Hematopoietic multipotent progenitor cell treated with erythropoietin and hydrocortisone succinate and interleukin-3 and kit ligand, for 15 days (in vitro differentiated cells): ENCODE measurements around the gene SSTR3.
A peak's percentile ranks its signal among the peaks of the same experiment; 100 is the strongest.
"Not testable (repeated sequence)": the region's sequence is repeated elsewhere in the genome, so short reads cannot be mapped to it uniquely, and the experiment has no call there.

Experiments
- DNase-seq: peaks from one replicate; pipeline ENCODE4 v3.0.0-alpha.2; 2015; ENCODE audit warnings: low spot score

Gene SSTR3

DNA sequence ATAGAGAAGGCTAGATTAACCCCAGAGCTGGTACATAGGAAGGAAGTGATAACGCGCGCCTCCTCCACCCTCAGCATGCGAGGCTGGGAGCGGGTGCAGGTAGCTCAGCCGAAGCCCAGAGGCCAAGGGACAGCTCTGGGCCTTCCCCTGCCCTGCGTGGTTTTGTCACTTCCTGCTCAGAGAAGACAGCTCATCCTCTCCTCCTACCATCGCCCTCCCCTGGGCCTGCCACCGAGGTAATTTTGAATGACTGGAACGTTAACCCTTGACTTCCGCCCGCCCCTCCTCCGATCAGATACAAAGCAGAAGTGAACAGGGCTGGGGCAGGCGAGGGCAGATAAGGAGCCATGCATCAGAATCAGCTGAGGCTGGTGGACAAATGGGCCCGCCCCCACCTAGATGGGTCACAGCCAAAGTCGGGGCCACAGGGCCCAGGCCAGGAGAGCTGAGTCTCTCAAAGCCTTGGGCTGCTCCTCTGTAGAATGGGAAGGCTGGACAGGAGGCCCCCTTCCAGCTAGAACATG, 30.2 kb upstream of the SSTR3 start:
- peak; percentile 84 for DNase-seq

DNA sequence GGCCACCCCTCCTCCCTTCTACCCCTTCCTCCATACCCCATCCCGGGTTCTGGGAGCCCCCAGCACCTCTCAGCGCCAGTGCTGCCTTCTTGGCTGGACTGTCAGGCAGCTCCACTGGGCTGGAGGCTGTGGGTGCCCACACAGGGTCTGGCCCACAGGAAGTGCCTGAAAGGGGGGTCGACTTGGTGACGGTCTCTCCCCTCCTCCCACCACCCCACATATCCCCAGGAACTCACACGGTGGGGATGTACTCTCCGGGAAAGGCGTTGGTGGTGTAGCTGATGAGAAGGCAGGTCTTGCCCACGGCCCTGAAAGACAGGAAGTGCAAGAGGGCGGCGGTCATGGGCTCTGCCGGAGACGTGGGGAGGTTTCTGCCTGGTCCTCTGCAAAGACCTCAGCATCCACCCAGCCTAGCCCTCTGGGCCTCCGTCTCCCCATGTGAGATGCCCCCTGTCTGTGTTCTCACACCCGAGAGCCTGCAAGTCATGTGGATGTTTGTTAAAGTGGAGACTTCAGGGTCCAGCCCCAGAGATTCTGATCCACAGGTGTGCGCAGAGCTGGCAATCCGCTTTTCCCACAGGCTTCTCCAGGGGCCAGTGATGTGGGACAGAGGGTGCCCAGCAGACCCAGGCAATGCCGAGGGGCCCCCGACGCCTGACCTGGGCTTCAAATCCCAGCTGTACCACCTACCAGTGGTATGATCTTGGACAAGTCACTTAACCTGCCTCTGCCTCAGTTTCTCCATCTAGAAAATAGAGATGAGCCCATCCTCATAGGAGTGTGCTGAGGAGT, 29.3 kb upstream of the SSTR3 start:
- DNase-seq, result peak; percentile 19

DNA sequence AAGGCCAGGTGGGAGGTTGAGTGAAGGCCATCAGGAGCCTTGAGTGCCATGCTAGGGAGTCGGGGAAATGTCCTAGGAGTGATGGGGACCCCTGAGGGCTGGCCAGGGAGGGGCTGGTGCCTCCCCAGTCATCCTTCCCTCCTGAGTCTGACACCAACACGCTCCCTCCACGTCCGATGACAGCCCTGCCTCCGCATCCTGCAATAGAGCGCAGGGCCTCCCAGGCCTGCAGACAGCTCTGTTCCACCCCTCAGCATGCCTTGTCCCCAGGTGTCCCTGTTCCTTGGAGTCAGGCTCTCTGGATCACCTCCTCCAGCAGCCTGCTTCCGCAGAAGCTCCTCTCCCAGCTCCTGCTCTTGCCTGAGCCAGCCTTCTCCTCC, 28.7 kb upstream of the SSTR3 start:
- DNase-seq, result no peak

DNA sequence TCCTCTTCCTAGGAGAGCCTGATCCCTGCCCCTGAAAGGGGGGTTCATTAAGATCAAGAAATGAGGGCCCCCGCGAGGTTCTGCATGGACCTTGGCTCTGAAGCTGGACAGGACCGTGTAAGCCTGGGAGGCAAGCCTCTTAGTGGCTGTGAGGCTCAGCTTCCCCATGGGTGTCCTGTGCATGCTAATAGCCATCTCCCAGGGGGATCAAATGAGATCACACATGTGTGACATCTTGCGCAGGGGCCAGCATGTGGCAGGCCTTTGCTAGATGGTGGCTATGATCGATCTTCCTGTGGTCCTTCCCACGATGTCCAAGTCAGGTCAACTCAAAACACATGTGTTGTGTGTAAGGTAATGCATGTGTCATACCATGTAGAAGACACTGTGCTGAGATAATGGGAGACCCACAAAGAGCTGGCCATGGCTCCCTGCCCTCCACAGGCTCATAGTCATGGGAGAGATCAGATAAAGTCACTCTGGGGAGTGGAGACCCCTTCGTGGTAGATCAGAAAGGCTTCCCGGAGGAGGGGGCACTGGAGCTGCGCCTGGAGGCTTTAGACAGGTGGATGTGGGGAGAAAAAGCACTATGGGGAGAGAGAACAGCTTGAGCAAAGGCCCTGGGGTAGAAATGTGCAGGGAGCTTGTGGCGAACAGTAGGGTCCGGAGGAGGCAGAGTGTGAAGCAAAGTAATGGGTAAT, 28.1 kb upstream of the SSTR3 start:
- no peak for DNase-seq

DNA sequence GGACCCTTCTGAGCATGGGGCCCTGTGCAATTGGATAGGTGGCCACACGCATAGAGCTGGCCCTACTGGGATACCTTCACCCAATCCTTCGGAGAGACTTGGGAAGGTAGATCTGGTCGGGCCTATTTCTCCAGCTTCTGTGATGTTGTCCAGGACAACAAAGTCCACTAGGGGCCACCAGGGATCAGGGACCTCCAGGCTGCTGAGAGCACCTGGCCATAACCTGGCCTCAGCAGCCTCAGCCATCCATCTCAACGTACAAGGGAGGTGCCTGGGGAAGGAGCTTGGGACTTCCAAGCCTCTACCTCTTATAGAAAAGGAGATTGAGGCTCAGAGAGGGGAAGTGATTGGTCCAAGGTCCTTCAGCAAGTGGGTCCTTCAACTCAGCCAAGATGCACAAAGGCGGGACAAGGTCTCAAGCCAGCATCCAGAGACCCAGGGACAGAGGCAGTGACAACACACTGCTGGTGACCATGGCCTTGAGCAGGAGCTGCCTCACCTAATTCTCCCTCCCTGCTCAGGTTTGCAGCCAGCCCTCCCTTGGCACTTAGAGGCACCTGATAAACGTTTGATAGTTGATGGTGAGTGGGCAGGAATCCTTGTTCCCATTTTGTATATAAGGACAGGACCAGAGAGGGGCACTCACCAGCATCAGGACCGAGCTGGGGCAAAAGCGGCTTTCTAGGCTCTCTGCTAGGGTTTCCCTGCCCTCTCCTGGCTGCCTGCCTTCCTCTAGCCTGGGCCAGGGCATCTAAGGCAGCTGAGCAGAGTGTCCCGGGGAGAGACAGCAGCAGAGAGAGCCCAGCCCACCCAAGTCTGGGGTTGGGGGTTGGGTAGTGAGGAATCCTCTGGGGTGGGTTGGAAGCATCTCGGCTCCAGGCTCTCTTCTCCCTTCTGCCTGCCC, 27.3 kb upstream of the SSTR3 start:
- no peak for DNase-seq

DNA sequence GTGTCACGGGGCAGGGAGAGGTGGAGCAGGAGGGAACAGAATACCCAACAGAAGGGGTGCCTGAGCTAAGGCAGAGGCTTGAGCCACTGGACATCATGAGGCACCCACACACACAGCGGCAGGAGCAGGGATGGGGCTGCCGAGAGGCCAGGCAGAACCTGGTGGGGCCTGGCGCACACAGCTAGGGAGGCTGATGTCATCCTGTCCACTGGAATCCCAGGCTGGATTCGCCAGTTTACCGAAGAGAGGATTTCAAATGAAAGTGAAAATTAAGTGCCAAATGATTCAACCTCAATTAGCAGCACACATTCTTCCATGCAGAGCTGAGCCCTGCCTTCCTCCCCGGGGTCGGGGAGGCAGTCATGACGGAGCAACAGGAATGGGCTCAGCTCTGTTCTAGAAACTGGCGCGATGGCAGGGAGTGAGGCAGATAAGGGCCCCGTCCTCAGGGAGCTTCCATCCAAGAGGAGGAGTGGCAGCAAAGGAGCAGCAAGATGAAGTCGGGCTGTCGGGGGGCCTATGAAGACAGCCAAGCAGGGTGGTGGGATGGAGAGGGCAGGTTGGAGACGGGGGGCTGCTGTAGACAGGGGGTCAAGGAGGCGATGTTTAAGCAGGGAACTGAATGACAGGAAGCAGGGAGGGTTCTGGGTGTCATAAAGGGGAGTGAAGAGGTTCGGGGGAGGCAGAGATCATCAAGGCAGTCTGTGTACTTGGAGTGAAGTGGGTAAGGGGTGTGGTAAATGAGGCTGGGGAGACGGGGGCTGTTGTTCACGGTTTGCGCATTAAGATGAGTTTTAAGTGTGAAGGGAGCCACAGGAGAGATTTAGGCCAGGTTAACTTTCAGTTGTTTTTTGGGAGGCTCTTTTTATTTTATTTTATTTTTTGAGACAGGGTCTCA, 25.3 kb upstream of the SSTR3 start:
- no peak for DNase-seq

DNA sequence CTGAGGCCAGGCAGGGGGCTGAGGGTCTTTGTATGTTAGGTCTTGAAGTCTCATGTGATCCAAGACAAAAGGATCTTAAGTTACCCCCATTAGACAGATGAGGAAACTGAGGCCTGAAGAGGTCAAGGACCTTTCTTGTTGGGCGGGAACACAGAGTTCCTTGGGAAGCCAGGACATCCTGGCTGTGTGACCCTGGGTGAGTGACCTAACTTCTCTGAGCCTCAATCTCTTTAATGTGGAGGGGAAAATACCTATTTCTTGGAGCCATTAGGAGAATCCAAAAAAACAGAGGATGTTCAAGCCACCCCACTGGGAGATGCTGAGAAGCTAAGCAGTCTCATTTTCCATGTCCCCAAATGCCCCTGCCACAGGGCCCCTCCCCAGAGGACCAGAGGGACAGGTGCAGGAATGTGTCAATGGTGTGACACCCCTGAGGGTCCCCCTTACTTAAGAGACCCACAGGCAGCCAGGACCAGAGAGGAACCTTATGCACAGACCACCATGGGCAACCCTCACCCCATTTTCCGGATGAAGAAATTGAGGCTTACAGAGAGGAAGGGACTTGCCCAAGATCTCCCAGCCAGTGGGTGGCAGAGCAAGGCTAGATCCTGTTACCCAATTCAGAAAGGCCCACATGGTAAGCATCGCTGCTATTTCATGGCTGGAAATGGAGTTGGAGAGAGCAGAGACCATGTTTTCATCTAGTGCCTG, 23.8 kb upstream of the SSTR3 start:
- no peak for DNase-seq

DNA sequence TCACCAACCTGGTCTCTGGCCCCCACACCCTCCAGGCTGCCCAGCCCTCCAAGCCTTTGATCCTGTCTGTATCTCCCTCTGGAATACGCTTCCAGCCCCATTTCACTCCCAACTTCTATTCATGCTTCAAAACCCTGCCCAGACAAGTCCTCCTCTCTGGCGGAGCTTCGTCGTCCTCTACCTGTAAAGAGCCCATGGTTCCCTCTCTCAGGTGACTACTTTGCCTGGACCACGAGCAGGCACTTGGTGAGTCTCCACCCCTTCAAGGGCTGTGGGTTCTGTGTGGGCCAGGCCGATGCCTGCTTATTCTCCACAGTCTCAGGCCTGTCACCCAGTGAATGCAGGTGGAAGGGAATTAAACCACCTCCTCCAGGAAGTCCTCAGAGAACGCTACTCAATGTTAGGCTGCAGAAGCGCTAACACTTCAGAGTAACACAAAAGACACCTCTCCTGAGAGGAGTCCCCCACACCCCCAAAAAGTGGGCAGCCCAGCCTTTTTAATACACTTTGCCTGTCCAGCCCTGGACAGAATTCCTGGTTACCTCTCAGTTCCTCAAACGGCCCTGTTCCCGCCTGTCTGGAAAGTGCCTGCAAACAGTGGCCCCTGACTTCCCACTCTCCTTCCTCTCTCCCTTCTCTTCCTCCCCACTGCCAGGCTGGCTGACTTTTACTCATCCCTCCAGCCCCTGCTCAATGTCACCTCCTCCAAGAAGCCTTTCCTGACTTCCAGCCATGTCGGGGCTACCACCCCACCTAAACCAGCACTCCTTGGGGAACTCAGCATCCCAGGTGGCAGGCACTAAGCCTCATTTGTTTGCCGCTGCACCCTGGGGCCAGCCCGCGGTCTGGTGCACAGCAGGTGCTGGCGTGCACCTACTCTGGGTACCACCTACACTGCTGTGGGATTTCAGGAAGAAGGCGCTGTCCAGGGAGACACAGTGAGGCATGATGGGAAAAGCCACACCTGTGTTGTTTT, 22.7 kb upstream of the SSTR3 start:
- DNase-seq, result no peak

DNA sequence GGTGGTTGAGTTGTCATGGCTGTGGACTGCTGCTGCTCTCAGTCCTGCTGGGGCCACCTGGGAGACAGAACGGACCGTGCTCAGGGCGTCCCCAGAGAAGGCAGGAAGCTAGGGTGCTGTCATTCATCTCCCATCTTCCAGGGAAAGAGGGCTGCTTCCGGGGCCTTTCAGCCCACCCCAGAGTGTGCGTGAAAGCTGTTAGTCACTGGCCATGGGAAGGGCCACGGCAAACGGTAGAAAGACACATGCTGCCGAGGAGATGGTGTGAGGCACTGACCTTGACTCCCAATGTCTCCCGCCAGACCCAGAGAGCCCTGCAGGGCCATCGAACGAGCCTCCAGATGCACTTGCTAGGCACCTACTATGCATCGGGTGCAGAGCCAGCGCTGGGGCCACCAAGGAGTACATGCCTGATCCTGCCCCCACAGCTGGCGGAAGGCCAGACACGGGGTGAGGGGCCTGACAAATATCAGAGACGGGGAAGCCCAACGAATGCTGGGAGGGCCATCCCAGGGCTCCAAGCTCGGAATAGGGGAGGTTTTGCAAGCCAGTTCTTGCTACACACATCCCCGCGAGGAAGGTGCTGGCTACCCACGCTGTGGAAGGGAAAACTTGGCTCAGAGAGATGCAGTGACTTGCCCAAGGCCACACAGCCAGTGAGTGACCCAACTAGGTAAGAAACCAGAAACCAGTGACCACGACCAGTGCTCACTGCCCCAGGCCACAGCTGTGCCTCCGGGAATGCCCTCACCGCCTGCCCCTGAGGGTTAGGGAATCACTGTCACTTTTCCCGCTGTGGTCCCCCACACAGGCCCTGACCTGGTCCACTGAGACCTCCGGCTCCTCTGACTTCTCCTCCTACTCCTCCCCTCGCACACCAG, 21.7 kb upstream of the SSTR3 start:
- DNase-seq, result no peak

DNA sequence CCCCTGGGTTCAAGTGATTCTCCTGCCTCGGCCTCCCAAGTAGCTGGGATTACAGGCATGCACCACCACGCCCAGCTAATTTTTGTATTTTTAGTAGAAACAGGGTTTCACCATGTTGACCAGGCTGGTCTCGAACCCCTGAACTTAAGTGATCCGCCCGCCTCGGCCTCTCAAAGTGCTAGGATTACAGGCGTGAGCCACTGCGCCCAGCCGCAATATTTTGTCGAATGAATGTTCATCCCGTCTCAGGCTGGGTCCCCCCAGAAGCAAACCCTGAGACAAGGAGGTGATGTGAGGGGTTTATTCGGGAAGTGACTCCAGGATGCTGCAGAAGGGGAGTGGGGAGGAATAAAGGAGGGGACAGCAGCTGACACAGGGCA, 21.1 kb upstream of the SSTR3 start:
- DNase-seq, result not testable (repeated sequence)

DNA sequence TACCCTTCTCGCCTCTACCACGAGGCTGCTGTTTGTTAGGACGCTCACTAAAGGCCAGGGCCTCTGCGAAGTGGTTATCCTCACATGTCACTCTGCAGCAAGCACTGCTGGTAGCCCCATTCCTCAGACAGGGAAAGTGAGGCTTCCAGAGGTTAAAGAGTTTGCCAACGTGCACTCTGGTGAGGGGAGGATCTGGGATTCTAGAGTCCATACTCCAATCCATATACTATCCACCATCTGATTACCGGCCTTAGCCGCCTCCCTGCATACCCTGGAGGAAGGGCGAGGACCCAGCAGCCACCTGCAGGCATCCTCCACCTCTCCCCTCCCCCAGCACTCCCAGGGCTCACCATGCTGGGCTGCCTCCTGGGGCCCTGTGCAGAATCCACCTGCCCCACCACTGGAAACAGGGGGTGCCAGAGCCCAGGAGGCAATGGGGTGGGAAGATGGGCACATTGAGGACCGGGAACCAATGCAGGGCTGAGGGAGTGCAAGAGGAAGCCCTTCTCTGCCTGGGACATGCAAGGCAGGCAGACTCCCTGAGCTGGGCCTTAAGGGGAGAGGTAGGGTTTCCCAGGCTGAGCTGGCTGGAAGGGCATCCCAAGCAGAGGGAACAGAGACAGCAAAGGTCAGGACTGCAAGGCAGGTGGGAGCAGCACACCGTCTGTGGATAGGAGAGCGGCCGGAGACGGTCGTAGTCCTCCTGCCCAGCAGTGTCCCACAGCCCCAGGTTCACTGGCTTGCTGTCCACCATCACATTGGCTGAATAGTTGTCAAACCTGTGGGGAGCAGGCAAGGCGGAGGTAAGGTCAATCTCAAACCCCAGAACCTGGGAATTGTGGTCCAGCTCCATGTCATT, 20.1 kb upstream of the SSTR3 start:
- no peak for DNase-seq

DNA sequence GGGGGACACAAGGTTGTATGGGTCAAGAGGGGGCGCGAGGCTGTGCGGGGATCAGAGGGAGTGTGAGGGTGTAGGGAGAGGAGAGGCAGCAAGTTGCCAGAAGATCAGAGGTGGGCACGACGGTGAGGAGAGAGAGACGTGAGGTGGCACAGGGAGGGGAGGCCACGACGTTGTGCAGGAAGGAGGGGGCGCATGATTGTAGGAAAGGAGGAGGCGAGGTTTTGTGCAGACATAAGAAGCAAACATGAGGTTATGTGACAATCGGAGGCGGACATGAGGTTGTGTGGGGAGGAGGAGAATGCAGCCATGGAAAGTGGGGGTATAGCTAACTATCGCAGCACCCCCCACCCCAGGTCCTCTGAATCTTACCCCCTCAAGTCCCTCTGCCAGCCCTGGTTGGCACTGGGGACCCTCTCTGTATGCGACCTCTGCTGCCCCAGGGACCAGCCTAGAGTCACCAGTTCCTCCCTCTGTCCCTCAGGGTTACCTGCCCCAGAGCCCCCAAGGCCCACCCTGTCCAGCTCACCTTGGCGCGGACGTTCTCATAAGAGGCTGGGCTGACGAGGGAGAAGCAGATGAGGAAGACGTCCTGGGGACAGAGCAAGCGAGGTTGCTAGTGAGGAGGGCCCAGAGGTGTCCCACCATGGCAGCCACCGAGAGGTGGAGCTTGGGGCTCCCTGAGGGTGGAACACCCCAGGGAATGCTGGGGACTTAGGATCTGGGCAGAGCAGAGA, 19.3 kb upstream of the SSTR3 start:
- no peak for DNase-seq

DNA sequence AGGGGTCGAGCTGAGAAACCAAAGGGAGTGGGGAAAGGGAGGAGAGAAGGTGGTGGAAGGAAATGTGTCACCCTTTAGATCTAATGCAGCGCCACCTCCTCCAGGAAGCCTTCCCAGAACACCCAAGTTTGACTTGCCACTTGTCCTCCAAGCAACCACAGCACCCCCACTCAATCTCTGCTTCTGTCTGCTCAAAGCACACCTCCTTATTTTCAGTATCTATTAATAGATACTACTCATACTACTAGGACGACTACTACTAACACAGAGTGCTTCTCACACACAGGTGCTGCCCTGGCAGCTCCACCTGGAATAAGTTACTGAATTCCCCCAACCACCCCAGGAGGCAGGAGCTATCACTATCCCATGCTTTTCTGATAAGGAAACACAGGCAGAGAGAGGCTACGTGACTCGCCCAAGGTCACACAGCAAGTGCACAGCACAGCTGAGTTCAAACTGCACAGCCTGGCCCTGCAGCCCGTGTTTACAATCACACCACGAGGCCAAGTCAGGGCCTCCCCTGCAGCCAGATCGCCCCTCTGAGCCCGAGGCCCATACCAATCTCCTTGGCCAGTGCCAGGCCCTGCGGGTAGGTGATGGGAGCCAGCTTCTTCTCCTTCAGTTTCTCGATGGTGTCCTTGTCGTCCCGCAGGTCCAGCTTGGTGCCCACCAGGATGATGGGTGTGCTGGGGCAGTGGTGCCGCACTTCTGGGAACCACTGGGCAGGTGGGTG, 18.6 kb upstream of the SSTR3 start:
- DNase-seq, result no peak

DNA sequence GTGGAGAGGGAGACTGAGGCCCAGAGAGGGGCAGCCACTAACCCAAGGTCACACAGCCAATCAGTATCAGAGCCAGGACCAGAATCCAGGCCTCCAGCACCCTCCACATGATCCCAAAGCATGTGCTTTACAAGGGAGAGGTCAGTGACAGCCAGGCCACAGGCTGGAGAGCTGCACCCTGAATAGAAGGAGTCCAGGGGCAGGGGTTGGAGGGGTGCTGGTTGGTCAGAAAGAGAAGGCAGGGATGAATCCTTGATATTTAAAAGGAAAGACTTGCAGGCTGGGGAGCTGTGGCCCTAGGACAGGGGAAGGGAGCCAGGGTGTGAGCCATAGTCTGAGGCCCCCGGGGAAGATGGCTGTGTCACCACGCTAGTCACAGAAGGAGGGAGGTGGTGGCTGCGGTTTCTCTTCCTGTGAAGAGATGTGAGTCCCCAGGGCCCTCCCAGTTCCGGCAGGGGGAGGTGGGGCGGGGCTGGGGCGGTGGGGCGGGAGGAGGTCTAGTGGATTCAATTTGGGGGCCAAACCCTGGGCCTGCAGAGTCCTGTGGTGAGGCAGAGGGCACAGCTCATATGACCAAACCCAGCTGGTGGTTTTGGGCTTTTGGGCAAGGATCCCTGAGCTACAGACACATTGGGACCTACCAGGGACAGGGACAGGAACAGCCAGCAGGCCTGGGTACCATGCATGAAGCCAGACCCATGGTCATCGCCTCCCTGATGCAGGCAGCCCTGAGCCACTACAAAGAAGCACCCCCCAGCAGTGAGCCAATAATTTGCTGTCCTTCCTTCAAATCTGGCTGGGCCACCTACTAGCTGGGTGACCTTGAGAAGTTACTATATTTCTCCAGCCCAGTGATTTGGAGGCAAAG, 17.8 kb upstream of the SSTR3 start:
- no peak for DNase-seq
